Measurements from ENCODE around the gene SELENON. TPM values are rescaled to one million over a fixed set of nuclear protein-coding genes. Genes with fewer than 3 reads are reported as not detected.

SELENON gene
- total RNA-seq, 4 donors from 2014 or later = 19.7 to 34.5 (median 24.5) TPM

GRCh38 chr1:25760871-25761270 lies 39.1 kb upstream of the SELENON start:
- 61 to 71% methylated on average over 3 to 5 of the region's 5 CpGs for WGBS, 2 donors
- no peak for DNase-seq
- H3K4me3 ChIP-seq = no peak overlapping the region
- intact Hi-C loops (cut with DNase I) = no loop called here
- TF ChIP-seq CTCF (IDR thresholded peaks at IDR 0.05) (no peak), POLR2A (IDR thresholded peaks at IDR 0.05) (no peak)
- H3K9me3 ChIP-seq = no peaks in the 10 kb centered on the region
- peaks cover 0 to 9% (median 0%) of the 10 kb centered on the region in 3 donors for H3K36me3 ChIP-seq
- no peak overlapping the region for H3K27ac ChIP-seq
- H3K27me3 ChIP-seq = no peaks in the 10 kb centered on the region
- peaks cover 0 to 26% (median 0%) of the 10 kb centered on the region in 3 donors for H3K4me1 ChIP-seq

- Histone ChIP-seq H3K36me3 (peaks cover 0 to 13% (median 0%) of the 10 kb centered on the region in 3 donors), H3K9me3 (no peaks in the 10 kb centered on the region), H3K4me1 (peaks cover 0 to 22% (median 6%) of the 10 kb centered on the region in 3 donors), H3K27ac (no peak overlapping the region), H3K4me3 (no peak overlapping the region), H3K27me3 (no peaks in the 10 kb centered on the region)
- intact Hi-C loops (cut with DNase I) = no loop called here
- no peak for TF ChIP-seq CTCF (IDR thresholded peaks at IDR 0.05)
- TF ChIP-seq POLR2A (IDR thresholded peaks at IDR 0.05) = no peak
- DNase-seq = no peak
- WGBS, 2 donors = 80 to 93% methylated on average over 5 to 10 of the region's 10 CpGs
These were observed 36.5 kb upstream of the SELENON start for GRCh38 chr1:25763493-25763892.

GRCh38 chr1:25765136-25765922 lies 34.7 kb upstream of the SELENON start:
- Histone ChIP-seq H3K9me3 (no peaks in the 10 kb centered on the region), H3K4me3 (no peak overlapping the region), H3K36me3 (peaks cover 0 to 8% (median 0%) of the 10 kb centered on the region in 3 donors), H3K27ac (peak overlapping the region; percentile 6 to 67 (median 40)), H3K27me3 (no peaks in the 10 kb centered on the region), H3K4me1 (peaks cover 0 to 32% (median 10%) of the 10 kb centered on the region in 3 donors)
- intact Hi-C loops (cut with DNase I) = no loop called here
- no peak for TF ChIP-seq CTCF (IDR thresholded peaks at IDR 0.05)
- no peak for TF ChIP-seq POLR2A (IDR thresholded peaks at IDR 0.05)
- no peak for DNase-seq
- 34 to 38% methylated on average over 7 to 8 of the region's 8 CpGs for WGBS, 2 donors

- H3K4me1 ChIP-seq = peaks cover 0 to 39% (median 15%) of the 10 kb centered on the region in 3 donors
- no peaks in the 10 kb centered on the region for H3K9me3 ChIP-seq
- peak overlapping the region; percentile 30 to 67 (median 49) for H3K27ac ChIP-seq
- 23 to 33% methylated on average over 12 to 13 of the region's 13 CpGs for WGBS, 2 donors
- no peaks in the 10 kb centered on the region for H3K27me3 ChIP-seq
- no peak for DNase-seq
- intact Hi-C loops (cut with DNase I) = no loop called here
- H3K36me3 ChIP-seq = peaks cover 0 to 8% (median 0%) of the 10 kb centered on the region in 3 donors
- TF ChIP-seq POLR2A (IDR thresholded peaks at IDR 0.05) (no peak), CTCF (IDR thresholded peaks at IDR 0.05) (no peak)
- no peak overlapping the region for H3K4me3 ChIP-seq
These were observed 33.9 kb upstream of the SELENON start for GRCh38 chr1:25765923-25766589.
